Stimulated activated CD4-positive, alpha-beta T cell treated with anti-CD3 and anti-CD28 coated beads, Interleukin-1b, Interleukin-23, amount 100 ng/mL, for 1 hour (primary cell): ENCODE measurements around the gene LUC7L.
"Not testable (repeated sequence)": the region's sequence is repeated elsewhere in the genome, so short reads cannot be mapped to it uniquely, and the experiment has no call there.

Experiments used
- DNase-seq, 2 donors: peaks; one replicate each; pipeline ENCODE4 v3.0.0-alpha.2; 2020; ENCODE audit warnings: low read depth in 2 of 2

The LUC7L gene, protein sequence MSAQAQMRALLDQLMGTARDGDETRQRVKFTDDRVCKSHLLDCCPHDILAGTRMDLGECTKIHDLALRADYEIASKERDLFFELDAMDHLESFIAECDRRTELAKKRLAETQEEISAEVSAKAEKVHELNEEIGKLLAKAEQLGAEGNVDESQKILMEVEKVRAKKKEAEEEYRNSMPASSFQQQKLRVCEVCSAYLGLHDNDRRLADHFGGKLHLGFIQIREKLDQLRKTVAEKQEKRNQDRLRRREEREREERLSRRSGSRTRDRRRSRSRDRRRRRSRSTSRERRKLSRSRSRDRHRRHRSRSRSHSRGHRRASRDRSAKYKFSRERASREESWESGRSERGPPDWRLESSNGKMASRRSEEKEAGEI

DNA sequence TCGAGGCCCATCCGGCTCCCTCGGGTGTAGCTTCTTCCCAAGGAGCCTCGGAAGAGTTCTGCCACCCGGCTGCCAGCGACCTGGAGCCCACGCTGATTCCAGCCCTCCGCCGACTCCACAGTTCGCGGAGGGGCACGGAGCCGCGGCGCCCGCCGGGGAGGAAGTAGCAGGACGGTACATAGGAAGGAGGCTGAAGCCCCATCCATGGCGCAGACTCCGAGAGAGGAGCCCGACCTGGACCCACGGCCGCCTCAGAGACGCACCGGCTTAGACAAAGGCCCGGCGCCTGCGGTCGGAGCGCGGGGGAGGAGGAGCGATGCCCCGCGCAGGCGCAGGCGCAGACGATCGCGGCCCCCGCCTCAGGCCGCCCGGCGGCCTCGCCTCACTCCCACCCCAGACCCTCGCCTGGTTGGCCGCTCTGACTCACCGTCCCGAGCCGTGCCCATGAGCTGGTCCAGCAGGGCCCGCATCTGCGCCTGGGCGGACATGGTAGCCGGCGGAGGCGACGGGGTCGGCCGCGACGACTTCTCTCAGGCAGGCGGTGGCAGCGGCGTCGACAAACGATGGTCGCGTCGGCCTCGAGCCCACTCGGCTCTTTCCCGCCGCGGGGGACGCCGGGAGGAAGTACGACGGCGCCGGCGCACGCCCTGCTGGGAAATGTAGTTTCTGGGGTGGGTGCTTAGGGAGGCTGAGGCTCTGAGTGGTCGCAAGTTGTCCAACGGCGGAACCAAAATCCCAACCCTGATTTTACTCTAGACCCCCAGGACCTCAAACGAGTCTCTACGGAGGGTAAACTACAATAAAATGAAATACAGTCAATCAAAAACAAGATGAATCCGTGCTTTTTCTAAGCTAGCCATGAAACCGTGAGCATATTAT is at the start of gene LUC7L:
LUC7L (minus strand) TSS at position 598 of the 879 bp plus-strand sequence; CDS start at position 488, 110 bp downstream.
- DNase-seq: peak; percentile 55 to 67

DNA sequence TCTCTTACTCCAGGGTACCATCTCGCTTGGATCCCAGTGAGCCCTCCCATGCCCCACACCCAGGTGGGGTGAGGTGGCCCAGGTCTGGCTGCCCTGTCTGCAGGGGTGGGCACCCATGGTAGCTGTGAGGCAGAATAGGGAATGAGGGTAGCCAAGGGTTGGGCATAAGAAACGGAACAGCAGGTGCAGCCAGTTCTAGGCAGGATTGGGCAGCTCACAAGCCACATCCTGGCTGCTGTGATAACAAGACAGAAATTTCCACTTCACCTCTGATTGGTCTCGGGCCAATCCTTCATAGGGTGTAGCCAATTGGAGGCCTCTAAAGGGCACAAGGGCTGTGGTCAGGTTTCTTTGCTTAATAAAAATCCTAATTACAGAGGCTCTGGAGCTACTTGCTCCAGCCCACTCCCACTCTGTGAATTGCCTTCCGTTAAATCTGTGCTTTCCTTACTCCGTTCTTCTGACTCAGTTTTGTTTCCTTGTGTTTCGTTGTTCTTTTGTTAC is 49.7 kb upstream of the LUC7L start:
- DNase-seq: no peak

DNA sequence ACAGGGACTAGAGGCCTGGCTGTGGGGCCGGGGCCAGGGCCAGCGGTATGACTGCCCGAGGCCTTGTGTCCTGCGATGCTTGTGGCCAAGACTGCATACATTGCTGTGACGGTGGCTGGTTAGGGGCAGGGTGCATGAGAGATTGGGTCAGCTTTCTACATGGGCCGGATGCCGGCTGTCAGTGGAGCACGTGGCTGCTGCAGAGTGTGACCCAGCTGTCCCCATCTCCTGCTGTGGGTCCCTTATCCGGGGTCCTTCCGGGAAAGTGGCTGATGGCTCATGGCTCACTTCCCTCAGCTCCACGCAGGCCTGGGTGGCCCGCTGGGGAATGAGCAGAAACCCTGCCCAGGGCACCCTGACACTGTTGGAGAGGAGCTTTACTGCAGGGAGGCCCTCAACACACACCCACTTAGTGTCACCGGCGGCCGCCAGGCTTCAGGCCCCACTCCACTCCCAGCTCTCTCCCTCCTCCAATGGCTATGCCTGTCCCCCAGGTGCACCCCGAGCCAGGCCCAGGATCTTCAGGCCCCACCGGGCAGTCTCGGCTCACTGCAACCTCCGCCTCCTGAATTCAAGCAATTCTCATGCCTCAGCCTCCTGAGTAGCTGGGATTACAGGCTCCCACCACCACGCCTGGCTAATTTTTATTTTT is 47.3 kb upstream of the LUC7L start:
- no peak for DNase-seq

DNA sequence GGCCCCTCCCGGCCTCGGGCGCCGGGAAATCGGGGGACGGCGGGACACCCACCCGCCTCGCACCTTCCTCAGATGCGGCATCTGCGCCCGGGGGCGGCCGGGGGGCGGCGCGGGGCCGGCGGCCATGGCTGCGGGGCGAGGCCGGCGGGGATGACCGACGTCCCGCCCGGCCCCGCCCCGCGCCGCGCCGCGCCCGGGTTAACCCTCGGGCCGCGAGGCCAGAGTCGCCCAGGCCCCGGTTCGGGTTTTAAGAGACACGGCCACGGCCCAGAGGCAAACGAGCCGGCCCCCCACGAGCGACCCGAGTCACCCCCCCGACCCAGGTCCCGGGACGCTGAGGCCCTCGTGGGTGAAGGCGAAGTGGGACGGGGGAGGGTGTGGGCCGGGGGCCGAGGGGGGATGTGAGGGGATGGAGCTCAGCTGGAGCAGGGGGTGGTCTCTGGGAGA is 46.6 kb upstream of the LUC7L start, which contains the start of gene RGS11:
RGS11 (minus strand) TSS at position 159 of the 447 bp plus-strand sequence; CDS start at position 126, 33 bp downstream.
- no peak for DNase-seq

DNA sequence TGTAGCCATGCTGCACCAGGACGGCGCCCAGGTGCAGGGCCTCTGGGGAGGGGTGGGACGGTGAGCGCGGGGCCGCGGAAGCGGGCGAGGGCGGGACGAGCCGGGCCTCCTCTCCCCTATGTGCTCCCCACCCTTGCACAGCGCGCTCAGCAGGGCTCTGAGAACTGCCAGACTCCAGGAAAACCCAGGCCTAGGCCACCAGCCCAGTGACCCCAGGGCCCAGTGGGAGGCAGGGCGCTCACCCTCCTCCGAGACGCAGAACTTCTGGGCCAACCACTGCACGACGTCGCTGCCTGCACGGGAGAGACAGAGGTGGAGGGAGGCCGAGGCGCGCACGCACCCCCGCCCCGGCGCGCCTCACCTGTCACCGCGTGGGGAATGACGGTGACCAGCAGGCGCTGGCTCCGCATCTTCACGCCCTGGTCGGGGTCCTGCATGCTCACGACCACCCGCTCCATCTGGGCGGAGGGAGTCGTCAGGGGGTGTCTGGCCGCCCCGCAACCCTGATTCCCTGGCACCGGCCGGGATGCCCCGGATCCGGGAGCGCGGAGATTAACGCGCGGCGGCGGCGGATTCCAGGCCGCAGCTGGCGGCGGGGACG is 45.9 kb upstream of the LUC7L start:
- no peak for DNase-seq

DNA sequence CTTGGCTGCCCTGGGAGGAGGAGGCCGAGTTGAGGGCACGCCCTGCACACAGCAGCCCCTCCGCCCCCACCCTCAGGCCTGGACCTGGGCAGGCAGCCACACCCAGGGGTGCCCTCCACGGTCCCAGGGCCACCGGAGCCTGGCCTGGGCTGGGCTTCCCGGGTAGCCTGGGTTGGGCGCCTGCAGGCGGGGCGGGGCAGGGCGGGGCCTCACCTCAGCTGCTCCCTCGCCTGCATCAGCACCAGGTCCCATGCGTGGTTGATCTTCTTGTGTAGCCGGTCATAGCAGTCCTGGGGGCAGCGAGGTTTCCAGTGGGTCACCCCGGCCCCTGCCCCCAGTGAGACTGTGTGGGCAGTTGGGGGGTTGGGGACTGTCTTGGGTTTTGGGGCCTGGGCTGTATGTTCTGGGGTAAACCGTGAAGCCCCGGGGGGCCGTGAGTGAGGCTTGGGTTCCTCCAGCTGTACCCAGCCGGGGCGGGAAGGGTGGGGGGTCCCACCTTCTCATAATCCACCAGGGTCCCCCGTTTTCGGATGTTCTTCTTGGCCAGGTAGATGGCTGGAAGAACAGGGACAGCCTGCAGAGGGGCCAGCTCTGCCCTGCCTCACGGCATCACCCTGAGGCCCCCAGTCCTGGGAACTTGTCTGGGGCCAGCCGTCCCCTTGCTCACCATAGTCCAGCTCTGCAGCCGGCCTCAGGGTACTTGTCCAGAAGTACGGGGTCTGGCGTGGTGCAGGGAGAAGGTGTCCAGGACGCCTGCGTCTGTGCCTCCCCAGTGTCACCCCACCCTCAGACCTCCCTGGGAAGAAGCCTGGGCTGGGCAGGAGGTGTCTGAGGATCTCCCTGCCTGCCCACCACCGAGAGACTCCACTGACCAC is 44.5 kb upstream of the LUC7L start:
- DNase-seq: no peak

DNA sequence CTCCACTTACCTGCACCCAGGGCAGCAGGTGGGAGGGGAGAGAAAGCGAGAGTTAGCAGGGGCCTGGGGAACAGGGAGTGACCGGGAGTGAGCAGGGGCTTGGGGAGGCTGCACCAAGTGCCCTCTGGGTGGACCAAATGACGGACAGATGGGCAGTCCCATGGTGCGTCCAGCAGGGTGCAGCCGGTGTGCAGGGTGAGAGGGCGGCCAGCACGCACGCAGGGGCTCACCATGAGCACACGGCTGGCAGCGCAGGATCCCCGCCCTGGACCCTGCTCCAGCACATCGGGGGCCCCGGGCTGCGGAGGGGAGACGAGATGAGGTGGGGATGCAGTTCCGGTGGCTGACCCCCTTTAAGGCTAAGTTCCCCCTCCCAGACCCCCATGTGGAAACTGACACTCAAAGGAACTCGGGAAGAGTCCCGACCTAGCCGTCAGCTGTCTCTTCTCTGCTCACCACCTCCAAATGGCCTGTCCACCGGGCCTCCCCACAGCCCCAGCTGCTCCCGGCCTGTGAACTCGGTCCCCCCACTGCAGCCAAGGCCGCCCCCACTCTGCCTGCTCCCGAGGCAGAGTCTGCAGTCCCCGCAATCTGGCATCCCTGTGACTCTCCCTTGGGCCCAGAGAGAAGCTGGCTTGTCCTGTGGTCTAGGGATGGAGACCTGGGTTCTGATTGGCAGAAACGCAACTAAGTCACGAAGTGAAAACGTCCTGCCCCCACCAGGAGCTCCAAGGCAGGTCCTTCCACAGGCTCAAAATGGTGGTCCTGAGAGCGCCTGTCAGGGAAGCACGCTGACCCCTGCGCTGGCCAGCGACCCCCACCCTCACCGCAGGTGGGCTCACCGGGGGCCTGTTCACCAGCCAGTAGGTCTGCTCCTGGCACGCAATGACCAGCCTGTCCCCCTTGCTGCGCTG is 43.6 kb upstream of the LUC7L start:
- no peak for DNase-seq

DNA sequence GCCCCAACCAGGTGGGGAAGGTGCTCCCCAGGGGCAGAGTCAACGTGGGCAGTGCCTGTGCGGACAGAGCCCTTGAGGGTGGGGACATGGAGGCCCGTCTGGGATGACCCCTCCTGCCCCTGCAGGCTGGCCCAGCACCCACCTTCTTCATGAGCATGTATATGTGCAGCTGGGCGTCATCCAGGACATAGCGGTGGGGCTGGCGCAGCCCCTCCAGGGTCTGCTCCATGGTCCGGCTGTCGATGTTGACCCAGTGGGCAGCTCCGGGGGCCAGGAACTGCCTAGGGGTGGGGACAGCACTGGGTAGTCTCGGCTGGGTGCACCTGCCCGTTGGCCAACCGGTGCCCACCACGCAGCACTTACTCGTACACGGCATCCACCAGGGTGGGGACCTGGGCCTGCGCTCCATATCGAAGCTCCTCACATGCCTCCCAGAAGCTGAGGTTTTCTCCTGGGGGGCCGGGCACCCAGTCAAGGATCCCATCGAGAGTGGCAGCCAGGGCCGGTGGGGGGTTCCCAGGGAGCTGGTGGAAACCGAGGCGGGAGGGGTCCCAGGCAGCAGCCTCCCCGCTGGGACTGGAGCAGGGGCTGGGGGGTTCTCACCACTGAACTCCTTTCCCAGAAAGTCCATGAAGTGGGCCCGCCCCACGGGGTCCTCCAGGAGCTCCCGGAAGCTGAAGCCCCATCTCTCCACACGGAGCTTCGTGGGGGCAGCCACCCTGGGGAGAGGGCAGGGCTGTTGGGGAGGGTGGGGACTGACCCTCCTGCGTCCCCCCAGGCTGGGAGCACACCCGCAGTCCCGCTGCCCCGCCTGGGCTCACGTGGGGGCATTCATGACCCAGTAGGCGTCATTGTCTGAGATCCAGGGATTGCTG is 41.4 kb upstream of the LUC7L start:
- no peak for DNase-seq

DNA sequence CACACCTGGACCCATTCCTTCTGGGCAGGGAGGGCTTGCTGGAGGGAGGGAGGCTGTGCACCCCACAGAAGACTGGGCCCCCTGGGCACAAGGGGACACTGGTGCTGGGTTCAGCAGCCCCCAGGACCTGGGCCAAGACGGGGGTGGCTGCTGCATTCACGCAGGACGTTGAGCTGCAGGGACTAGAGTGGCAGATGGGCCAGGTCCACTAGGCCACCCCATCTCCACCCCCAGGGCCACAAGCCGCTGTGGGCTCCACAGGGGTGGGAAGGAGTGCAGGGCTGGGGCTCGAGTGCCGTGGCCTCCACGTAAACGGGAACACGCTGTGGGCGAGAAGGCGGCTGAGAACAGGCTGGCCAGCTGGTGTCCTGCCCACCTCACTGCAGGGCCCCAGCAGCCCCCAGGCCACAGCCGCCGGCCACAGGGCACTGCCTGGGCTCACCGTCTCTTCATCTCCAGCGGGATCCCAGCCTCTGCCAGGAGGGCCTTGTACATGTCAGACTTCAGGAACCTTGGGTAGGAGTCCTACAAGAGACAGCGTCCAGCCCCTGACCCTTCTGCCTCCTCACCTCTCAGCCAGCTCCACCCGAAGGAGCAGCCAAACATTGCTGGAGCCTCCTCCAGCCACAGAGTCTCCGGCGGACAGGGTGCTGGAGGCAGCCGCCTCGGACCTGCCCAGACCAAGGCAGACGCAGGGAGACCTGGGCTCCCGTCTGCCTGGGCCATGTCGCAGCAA is 40.0 kb upstream of the LUC7L start:
- no peak for DNase-seq

DNA sequence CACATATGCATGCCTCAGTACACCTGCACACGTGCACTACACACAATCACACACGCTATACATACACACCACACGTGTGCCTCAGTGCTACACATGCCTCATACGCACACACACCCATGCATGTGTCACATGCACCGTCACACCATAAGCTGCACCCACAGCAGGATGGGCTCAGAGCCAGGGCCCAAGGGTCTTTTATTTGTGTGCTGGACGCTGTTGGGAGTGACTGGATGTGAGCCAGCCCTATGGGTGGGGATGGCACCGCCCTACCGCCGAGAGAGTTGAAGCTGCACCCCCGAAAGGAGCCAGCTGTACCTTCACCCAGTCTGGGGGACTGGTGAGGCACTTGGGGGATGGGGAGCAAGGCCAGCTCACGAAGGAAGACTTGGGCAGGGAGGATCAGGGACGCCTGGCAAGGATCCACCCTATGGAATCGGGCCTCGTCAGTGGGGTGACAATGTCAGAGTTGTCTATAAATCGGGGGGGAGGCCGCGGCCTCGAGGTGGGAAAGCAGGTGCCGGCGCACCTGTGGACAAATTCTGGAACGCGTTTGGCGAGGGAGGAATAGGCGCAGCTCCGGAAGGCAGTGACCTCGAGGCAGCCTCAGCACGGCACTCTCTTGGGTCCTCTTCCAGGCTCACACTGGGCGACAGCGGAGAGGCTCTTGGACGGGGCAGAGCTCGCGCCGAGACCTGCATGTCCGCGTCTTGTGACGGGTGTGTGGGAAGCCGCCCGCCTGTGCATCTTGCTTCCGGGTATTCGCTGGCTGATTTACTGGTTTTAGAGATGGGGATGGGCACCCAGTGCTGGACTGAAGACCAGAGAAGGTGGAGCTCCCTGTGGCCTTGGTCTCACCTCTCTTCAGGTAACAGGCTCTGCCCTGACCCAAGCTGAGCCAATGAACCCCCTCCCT is 39.1 kb upstream of the LUC7L start:
- DNase-seq: no peak

DNA sequence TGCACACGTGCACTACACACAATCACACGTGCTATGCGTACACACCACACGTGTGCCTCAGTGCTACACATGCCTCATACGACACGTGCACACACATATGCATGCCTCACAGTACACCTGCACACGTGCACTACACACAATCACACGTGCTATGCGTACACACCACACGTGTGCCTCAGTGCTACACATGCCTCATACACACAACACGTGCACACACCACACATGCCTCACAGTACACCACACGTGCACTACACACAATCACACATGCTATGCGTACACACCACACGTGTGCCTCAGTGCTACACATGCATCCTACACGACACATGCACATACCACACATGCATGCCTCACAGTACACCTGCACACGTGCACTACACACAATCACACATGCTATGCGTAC is 38.3 kb upstream of the LUC7L start:
- DNase-seq: not testable (repeated sequence)

DNA sequence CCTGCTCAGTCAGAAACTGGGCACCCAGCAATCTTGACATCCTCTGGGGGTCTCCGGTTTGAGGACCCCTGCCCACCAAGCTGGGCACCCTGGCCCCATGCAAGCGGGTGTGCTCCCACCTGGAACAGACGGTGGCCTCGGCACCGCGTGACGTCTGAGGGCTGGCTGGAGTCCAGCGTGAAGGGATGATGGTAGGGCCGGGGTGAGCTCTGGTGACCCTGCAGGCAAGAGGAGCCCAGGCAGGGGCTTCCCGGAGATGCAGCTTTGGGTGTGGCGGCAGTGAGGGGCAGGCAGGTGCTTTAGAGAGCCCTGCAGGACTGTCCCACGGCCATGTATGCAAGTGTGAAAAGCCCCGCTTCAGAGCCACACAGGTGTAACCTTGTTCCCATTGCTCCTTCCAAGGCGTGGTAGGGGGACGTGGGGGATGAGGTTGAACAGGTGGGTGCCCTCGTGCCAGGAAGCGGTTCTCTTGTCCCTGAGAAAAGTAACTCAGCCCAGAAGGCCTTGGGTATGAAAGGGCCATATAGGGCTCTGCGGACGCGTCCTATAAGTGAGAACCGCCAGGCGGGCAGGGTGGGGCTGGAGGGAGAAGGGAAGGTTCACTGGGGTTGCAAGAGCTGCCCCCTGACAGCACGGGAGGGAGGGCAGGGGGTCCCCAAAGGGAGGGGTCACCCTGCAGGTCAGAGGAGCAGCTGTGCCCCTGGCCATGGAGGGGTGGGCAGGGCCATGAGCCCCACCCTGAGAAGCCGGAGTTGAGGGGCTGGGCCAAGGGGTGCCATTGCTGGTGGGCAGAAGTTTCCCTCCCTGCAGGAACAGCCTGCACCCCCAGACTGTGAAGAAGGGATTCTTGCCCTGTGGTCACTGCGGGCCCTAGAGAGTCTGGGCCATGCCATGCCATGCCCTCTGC is 37.3 kb upstream of the LUC7L start:
- DNase-seq: no peak

DNA sequence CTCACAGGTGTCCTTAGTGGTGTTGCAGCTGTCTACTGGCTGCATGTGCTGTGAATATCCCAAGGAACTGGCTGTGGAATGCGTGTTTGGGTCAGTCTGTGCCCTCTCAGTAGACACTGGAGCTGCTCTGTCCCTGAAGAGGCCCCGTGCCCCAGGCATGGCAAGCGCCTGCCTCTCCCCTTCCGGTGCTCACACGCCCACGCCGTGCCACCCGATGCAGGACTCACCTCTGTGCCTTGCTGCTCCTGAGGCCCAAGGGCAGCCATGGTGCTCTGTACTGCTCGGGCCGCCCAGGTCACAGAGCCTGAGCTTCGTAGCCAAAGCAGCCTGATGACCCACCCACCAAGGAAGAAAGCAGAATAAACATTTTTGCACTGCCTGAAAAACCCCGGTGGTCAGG is 36.5 kb upstream of the LUC7L start:
- DNase-seq: no peak

DNA sequence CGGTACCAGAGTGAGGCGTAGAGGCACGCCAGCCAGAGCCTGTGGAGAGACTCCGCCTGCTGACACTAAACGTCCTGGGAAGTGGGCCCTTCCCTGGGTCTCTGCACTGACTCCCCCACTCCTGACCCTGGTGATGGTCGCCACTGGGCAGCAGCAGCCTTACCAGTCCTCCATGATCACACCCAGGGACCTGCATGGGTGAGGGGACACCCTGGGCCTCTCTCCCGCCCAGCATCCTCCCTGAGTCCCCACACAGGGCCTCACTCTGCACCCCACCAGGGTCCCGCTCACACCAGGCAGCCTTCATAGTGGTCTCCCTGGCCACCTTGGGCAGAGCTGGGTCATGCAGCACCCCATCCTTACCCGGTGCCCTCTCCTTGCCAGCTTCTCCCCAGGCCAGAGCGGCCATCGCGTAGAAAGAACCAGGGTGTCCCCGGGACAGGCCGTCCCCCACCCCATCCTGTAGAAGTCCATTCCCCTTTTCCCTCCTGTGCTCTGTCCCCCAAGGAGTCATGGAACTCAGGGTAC is 35.8 kb upstream of the LUC7L start:
- no peak for DNase-seq

DNA sequence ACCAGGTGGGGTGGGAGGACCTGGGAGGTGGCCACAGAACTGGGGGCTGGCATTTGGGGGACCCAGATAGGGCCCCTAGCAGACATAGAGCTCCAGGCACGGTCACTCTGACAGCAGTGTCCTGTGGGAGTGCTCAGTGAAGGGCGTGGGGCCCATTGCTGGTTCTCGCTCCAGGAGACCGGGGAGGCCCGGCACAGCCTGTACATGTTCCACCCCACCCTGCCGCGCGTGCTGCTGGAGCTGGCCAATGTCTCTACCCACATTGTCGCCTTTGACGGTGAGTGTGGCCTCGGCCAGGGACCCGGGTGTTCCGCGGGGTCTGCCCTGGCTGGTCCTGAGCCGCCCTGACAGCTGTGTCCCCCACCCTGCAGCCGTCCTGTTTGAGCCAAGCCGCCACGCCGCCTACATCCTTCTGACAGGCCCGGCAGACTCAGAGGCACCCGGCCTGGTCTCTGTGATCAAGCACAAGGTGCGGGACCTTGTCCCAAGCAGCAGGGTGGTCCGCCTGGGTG is 35.2 kb upstream of the LUC7L start:
- no peak for DNase-seq
